ENCODE data around the gene CCDC138. TPM values are rescaled to one million over a fixed set of nuclear protein-coding genes. Genes with fewer than 3 reads are reported as not detected.

The CCDC138 gene
- total RNA-seq, 1 experiment from 2014 or later = 11.3 TPM

DNA sequence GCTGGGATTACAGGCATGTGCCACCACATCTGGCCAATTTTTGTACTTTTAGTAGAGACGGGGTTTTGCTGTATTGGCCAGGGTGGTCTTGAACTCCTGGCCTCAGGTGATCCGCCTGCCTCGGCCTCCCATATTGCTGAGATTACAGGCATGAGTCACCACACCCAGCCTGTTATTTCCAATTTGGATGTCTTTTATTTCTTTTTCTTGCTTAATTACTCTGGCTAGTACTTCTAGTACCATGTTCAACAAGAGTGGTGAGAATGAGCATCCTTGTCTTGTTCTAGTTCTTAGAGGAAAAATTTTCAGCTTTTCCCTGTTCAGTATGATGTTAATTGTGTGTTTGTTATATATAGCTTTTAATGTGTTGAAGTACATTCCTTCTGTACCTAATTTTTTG lies 23.4 kb downstream of the CCDC138 start:
- TF ChIP-seq, protein P1, sequence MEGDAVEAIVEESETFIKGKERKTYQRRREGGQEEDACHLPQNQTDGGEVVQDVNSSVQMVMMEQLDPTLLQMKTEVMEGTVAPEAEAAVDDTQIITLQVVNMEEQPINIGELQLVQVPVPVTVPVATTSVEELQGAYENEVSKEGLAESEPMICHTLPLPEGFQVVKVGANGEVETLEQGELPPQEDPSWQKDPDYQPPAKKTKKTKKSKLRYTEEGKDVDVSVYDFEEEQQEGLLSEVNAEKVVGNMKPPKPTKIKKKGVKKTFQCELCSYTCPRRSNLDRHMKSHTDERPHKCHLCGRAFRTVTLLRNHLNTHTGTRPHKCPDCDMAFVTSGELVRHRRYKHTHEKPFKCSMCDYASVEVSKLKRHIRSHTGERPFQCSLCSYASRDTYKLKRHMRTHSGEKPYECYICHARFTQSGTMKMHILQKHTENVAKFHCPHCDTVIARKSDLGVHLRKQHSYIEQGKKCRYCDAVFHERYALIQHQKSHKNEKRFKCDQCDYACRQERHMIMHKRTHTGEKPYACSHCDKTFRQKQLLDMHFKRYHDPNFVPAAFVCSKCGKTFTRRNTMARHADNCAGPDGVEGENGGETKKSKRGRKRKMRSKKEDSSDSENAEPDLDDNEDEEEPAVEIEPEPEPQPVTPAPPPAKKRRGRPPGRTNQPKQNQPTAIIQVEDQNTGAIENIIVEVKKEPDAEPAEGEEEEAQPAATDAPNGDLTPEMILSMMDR (IDR thresholded peaks at IDR 0.05; ENCODE audit: unreplicated experiment) = no peak
- no peak for DNase-seq
- Mint-ChIP-seq H3K4me3 (ENCODE audit: low read depth, unreplicated experiment) (no peak overlapping the region), H3K4me1 (ENCODE audit: low read depth, unreplicated experiment) (no peaks in the 10 kb centered on the region), H3K27ac (ENCODE audit: unreplicated experiment) (no peak overlapping the region), H3K9me3 (ENCODE audit: low read depth, unreplicated experiment) (peaks cover 3% of the 10 kb centered on the region), H3K27me3 (ENCODE audit: unreplicated experiment) (no peaks in the 10 kb centered on the region), H3K36me3 (ENCODE audit: insufficient read depth, unreplicated experiment) (peaks cover 6% of the 10 kb centered on the region)
- CTCF ChIA-PET = no interaction called here
- BruUV-seq (replicated peaks) = no TSS peak
- intact Hi-C loops (cut with micrococcal nuclease; ENCODE audit: unreplicated experiment) = no loop called here

DNA sequence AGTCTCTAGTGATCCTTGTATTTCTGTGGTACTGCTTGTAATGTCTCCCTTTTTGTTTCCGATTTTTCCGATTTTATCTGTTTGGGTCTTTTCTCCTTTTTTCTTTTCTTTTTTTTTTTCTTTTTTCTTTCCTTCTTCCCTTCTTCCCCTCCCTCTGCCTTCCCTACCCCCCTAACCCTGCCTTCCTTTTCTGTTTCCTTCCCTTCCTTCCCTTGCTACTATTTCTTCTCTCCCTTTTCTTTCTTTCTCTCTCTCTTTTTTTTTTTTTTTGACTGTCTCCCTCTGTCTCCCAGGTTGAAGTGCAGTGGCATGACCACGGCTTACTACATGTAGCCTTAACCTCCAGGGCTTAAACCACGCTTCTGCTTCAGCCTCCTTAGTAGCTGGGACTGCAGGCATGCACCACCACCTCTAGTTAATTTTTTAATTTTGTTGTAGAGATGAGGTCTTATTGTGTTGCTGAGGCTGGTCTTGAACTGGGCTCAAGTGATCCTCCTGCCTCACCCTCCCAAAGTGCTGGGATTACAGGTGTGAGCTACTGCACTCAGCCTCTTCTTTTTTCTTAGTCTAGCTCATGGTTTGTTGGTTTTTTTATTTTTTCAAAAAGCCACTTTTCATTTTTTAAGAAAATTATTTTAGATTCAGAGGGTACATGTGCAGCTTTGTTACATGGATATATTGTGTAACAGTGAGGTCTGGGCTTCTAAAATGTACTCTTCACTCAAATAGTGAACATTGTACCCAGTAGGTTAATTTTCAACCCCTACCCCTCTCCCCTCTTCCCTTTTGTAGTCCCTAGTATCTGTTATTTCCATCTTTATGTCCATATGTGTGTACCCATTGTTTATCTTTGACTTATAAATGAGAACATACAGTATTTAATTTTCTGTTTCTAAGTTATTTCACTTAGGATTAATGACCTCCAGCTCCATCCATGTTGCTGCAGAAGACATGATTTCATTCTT lies 24.7 kb downstream of the CCDC138 start:
- CTCF ChIA-PET = no interaction called here
- no peak for DNase-seq
- Mint-ChIP-seq H3K36me3 (ENCODE audit: insufficient read depth, unreplicated experiment) (peaks cover 6% of the 10 kb centered on the region), H3K4me1 (ENCODE audit: low read depth, unreplicated experiment) (no peaks in the 10 kb centered on the region), H3K9me3 (ENCODE audit: low read depth, unreplicated experiment) (peaks cover 3% of the 10 kb centered on the region), H3K27me3 (ENCODE audit: unreplicated experiment) (no peaks in the 10 kb centered on the region), H3K27ac (ENCODE audit: unreplicated experiment) (no peak overlapping the region), H3K4me3 (ENCODE audit: low read depth, unreplicated experiment) (no peak overlapping the region)
- TF ChIP-seq, protein P1 (IDR thresholded peaks at IDR 0.05; ENCODE audit: unreplicated experiment) = no peak
- intact Hi-C loops (cut with micrococcal nuclease; ENCODE audit: unreplicated experiment) = no loop called here
- BruUV-seq (replicated peaks) = no TSS peak

DNA sequence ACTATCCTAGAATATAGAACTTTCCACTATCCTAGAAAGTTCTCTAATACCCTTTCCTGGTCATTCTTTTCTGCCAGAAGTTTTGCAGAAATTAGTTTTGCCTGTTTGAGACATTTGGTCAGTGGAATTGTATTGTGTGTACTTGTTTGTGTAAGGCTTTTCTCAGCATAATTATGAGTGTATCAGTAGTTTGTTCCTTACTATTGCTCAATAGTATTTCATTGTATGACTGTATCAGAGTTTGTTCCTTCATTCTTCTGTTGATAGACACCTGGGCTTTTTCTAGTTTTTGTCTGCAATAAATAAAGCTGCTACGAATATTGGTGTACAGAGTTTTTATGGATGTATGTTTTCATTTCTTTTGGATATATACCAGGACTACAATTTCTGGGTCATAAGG lies 27.2 kb downstream of the CCDC138 start:
- no TSS peak for BruUV-seq (replicated peaks)
- peaks cover 6% of the 10 kb centered on the region for H3K36me3 Mint-ChIP-seq (ENCODE audit: insufficient read depth, unreplicated experiment)
- H3K27ac Mint-ChIP-seq (ENCODE audit: unreplicated experiment) = no peak overlapping the region
- H3K9me3 Mint-ChIP-seq (ENCODE audit: low read depth, unreplicated experiment) = peaks cover 3% of the 10 kb centered on the region
- no peak overlapping the region for H3K4me3 Mint-ChIP-seq (ENCODE audit: low read depth, unreplicated experiment)
- TF ChIP-seq, protein P1 (IDR thresholded peaks at IDR 0.05; ENCODE audit: unreplicated experiment) = no peak
- intact Hi-C loops (cut with micrococcal nuclease; ENCODE audit: unreplicated experiment) = no loop called here
- CTCF ChIA-PET = no interaction called here
- no peaks in the 10 kb centered on the region for H3K4me1 Mint-ChIP-seq (ENCODE audit: low read depth, unreplicated experiment)
- DNase-seq = no peak
- H3K27me3 Mint-ChIP-seq (ENCODE audit: unreplicated experiment) = no peaks in the 10 kb centered on the region

GRCh38 chr2:108820482-108820881 lies 33.9 kb downstream of the CCDC138 start:
- H3K36me3 Mint-ChIP-seq (ENCODE audit: insufficient read depth, unreplicated experiment) = no peaks in the 10 kb centered on the region
- no peak overlapping the region for H3K27ac Mint-ChIP-seq (ENCODE audit: unreplicated experiment)
- no peaks in the 10 kb centered on the region for H3K27me3 Mint-ChIP-seq (ENCODE audit: unreplicated experiment)
- BruUV-seq (replicated peaks) = no TSS peak
- no peaks in the 10 kb centered on the region for H3K9me3 Mint-ChIP-seq (ENCODE audit: low read depth, unreplicated experiment)
- no peaks in the 10 kb centered on the region for H3K4me1 Mint-ChIP-seq (ENCODE audit: low read depth, unreplicated experiment)
- CTCF ChIA-PET = interaction anchor here (0.6 kb wide), 1 partner anchor 701 kb away, joined by 3 read pairs; no protein-coding TSS in a partner anchor
- intact Hi-C loops (cut with micrococcal nuclease; ENCODE audit: unreplicated experiment) = no loop called here
- DNase-seq = no peak
- TF ChIP-seq, protein P1 (IDR thresholded peaks at IDR 0.05; ENCODE audit: unreplicated experiment) = no peak
- no peak overlapping the region for H3K4me3 Mint-ChIP-seq (ENCODE audit: low read depth, unreplicated experiment)

Data from Calu3 (cell line).